Keratinocyte (primary cell): ENCODE measurements around the gene CDCP1. TPM values are rescaled to one million over a fixed set of nuclear protein-coding genes. Genes with fewer than 3 reads are reported as not detected.

Experiments used
- DNase-seq: peaks from one replicate; pipeline ENCODE4 v3.0.0-alpha.2; 2011; ENCODE audit warnings: low read depth, missing footprints, low spot score
- FAIRE-seq: peaks from 2 replicates; lab custom pipeline; 2011; peaks lifted over from hg19 to GRCh38; lab: Jason Lieb, UNC
- H2AFZ ChIP-seq: 2 replicates; pipeline ENCODE4 v1.6.0; 2012; ENCODE audit warnings: low read length, control low read depth, inconsistent platforms; ENCODE audit not compliant: control insufficient read depth
- H3K27ac ChIP-seq: 2 replicates; pipeline ENCODE4 v1.5.1; 2011; ENCODE audit warnings: low read length; ENCODE audit not compliant: control insufficient read depth, insufficient read depth
- H3K27me3 ChIP-seq: 3 replicates; pipeline ENCODE4 v1.6.0; 2011; ENCODE audit warnings: low read length; ENCODE audit not compliant: control insufficient read depth, insufficient read depth; ENCODE audit errors: extremely low read depth
- H3K36me3 ChIP-seq, 2 experiments: 2 replicates in 1 of 2; 3 replicates in 1 of 2; pipeline ENCODE4 v1.5.1; 2011; ENCODE audit warnings: low read length in 2 of 2, mild to moderate bottlenecking in 1 of 2; ENCODE audit not compliant: control insufficient read depth in 2 of 2, insufficient read depth in 2 of 2; ENCODE audit errors: extremely low read depth in 1 of 2
- H3K4me1 ChIP-seq: 3 replicates; pipeline ENCODE4 v1.5.1; 2011; ENCODE audit warnings: low read length; ENCODE audit not compliant: control insufficient read depth, insufficient read depth; ENCODE audit errors: extremely low read depth
- H3K4me2 ChIP-seq: 3 replicates; pipeline ENCODE4 v1.6.0; 2011; ENCODE audit warnings: low read depth, low read length; ENCODE audit not compliant: control insufficient read depth, insufficient read depth; ENCODE audit errors: extremely low read depth
- H3K4me3 ChIP-seq, 3 experiments: fragments of 200-600 bp in 1 of 3; sonication (generic) in 1 of 3; 2 replicates in 2 of 3; 3 replicates in 1 of 3; pipeline ENCODE4 v1.5.1; 2011 to 2016; ENCODE audit warnings: low read length in 3 of 3, mild to moderate bottlenecking in 3 of 3, control low read depth in 2 of 3, inconsistent platforms in 1 of 3, low read depth in 1 of 3, mixed read lengths in 1 of 3, mixed run types in 1 of 3, moderate library complexity in 1 of 3; ENCODE audit not compliant: control insufficient read depth in 2 of 3, insufficient read depth in 2 of 3; ENCODE audit errors: extremely low read depth in 1 of 3
- H3K79me2 ChIP-seq: 2 replicates; pipeline ENCODE4 v1.6.0; 2012; ENCODE audit warnings: low read length; ENCODE audit not compliant: control insufficient read depth, insufficient read depth
- H3K9ac ChIP-seq: 3 replicates; pipeline ENCODE4 v1.6.0; 2011; ENCODE audit warnings: low read length; ENCODE audit not compliant: control insufficient read depth, insufficient read depth; ENCODE audit errors: extremely low read depth
- H3K9me1 ChIP-seq: 3 replicates; pipeline ENCODE4 v1.6.0; 2011; ENCODE audit warnings: low read length; ENCODE audit not compliant: control insufficient read depth, insufficient read depth; ENCODE audit errors: extremely low read depth
- H3K9me3 ChIP-seq: 2 replicates; pipeline ENCODE4 v1.5.1; 2012; ENCODE audit warnings: low read depth, low read length; ENCODE audit not compliant: control insufficient read depth
- H4K20me1 ChIP-seq: 3 replicates; pipeline ENCODE4 v1.6.0; 2011; ENCODE audit warnings: low read length; ENCODE audit not compliant: control insufficient read depth, insufficient read depth; ENCODE audit errors: extremely low read depth
- CTCF ChIP-seq, 3 experiments: IDR thresholded peaks in 1 of 3; conservative IDR thresholded peaks in 1 of 3; optimal IDR thresholded peaks in 1 of 3; 2 replicates in 2 of 3; 3 replicates in 1 of 3; pipeline versions ENCODE3 to v1.5.1; 2011; ENCODE audit warnings: low read length in 3 of 3, mild to moderate bottlenecking in 3 of 3, moderate library complexity in 2 of 3, control low read depth in 1 of 3, inconsistent platforms in 1 of 3; ENCODE audit not compliant: insufficient read depth in 2 of 3; ENCODE audit errors: extremely low read depth in 1 of 3
- EZH2 ChIP-seq: IDR thresholded peaks from one replicate; pipeline ENCODE4 v1.6.1; 2012; ENCODE audit warnings: inconsistent platforms, mild to moderate bottlenecking, low read length, moderate library complexity
- dilution Hi-C: fragments of 300-500 bp; cut with MboI; formaldehyde crosslinking; loops from one replicate; pipeline ENCODE4 v1.7.0; 2020; ENCODE audit warnings: low sequenced_read_pairs; ENCODE audit not compliant: extremely low pct_ligation_motif_present
- polyA plus RNA-seq, 5 experiments: library from polyadenylated mRNA; depleted of rRNA in 3 of 5; stranded (reverse) in 3 of 5; stranded (forward) in 1 of 5; unstranded in 1 of 5; fragments of >200 nt; gene quantifications; 1 replicate in 1 of 5; 2 replicates in 3 of 5; 3 replicates in 1 of 5; pipeline versions ENCODE4 v1.2.1 to v1.2.3, GENCODE V29; 2011 to 2012; ENCODE audit warnings: missing spikeins in 2 of 5, low read depth in 1 of 5, low replicate concordance in 1 of 5

The CDCP1 gene
- polyA plus RNA-seq, 1 donor (not counting 4 experiments of a cell fraction or from before 2014, with no cell fraction given) = 85.8 TPM

DNA sequence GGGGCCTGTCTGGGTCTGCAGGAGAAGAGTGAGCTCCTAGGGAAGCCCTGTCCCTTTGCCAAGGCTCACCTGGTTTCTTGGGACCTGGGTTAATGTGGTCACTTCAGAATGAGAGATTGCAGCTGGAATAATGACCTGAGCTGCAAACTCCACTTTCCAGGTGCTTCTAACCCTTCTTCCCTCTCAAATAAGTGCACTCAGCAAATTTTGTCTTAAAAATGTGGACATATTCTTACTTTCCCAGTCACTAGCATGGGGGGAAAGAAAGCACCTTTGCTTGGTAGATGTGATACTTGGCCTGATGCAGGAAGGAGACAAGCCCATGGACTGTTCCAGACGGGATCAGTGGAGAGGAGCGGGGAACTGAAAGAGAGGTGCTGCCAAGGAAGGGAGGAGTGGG is 38.9 kb upstream of the CDCP1 start:
- Histone ChIP-seq H3K27me3 (no peaks in the 10 kb centered on the region), H2AFZ (no peak overlapping the region), H3K27ac (no peak overlapping the region), H3K36me3 (no peaks in the 10 kb centered on the region), H3K4me1 (peaks cover 27% of the 10 kb centered on the region), H3K79me2 (no peaks in the 10 kb centered on the region), H3K9ac (no peak overlapping the region), H3K9me3 (no peaks in the 10 kb centered on the region), H3K4me3 (no peak overlapping the region), H3K9me1 (no peaks in the 10 kb centered on the region), H3K4me2 (no peak overlapping the region), H4K20me1 (no peaks in the 10 kb centered on the region)
- dilution Hi-C loops = no loop called here
- no peak for DNase-seq
- no peak for FAIRE-seq
- no peak for TF ChIP-seq EZH2
- no peak for TF ChIP-seq CTCF (optimal IDR thresholded peaks at IDR 0.05 in 1 of 3, IDR thresholded peaks at IDR 0.05 in 1 of 3, conservative IDR thresholded peaks at IDR 0.05 in 1 of 3; ENCODE audit: extremely low read depth in 1 of 3, insufficient read depth in 2 of 3, low read length in 3 of 3)

DNA sequence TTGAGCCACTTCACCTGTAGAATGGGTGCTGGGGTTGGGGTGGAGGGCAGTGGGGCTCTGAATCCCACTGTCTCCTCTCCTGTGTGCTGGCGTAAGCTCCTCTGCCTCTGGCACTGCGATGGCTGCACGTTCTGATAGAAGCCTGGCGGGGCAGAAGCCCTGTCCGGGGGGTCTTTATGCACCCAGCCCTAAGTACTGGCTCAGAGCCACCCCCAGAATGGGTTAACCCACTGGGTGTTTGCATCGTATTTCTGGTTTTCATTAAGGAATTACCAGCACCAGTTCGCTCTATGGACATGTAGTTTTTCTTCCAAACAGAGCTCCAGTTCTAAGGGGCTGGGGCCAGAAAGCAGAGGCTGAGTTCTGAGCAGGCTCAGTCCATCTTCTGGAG is 37.7 kb upstream of the CDCP1 start:
- dilution Hi-C loops = no loop called here
- FAIRE-seq (no peak), DNase-seq (no peak)
- H2AFZ ChIP-seq = no peak overlapping the region
- no peaks in the 10 kb centered on the region for H3K9me1 ChIP-seq
- no peaks in the 10 kb centered on the region for H3K79me2 ChIP-seq
- peaks cover 39% of the 10 kb centered on the region for H3K4me1 ChIP-seq
- peak overlapping the region; percentile 76 for H3K4me2 ChIP-seq
- H3K9me3 ChIP-seq = no peaks in the 10 kb centered on the region
- H3K4me3 ChIP-seq = no peak overlapping the region
- no peaks in the 10 kb centered on the region for H3K36me3 ChIP-seq
- H3K27me3 ChIP-seq = no peaks in the 10 kb centered on the region
- TF ChIP-seq EZH2 (no peak), CTCF (optimal IDR thresholded peaks at IDR 0.05 in 1 of 3, IDR thresholded peaks at IDR 0.05 in 1 of 3, conservative IDR thresholded peaks at IDR 0.05 in 1 of 3; ENCODE audit: extremely low read depth in 1 of 3, insufficient read depth in 2 of 3, low read length in 3 of 3) (no peak)
- no peaks in the 10 kb centered on the region for H4K20me1 ChIP-seq
- H3K9ac ChIP-seq = peak overlapping the region; percentile 31
- peak overlapping the region; percentile 66 for H3K27ac ChIP-seq
